GM18858 (cell line): ENCODE data around the gene TAAR5.
"Not testable (repeated sequence)": the region's sequence is repeated elsewhere in the genome, so short reads cannot be mapped to it uniquely, and the experiment has no call there.

Experiments
- ATAC-seq: cut with Tn5 transposase; IDR thresholded peaks from one replicate; pipeline ENCODE4 v1.9.1; 2021; ENCODE audit not compliant: unreplicated experiment

Gene TAAR5, protein sequence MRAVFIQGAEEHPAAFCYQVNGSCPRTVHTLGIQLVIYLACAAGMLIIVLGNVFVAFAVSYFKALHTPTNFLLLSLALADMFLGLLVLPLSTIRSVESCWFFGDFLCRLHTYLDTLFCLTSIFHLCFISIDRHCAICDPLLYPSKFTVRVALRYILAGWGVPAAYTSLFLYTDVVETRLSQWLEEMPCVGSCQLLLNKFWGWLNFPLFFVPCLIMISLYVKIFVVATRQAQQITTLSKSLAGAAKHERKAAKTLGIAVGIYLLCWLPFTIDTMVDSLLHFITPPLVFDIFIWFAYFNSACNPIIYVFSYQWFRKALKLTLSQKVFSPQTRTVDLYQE

GRCh38 chr6:132589454-132589853, at the start of gene TAAR5:
TAAR5 (minus strand) TSS chr6:132589741; CDS start chr6:132589686, 55 bp downstream.
- no peak for ATAC-seq

- not testable (repeated sequence) for ATAC-seq
Observed at GRCh38 chr6:132637135-132637534, 47.6 kb upstream of the TAAR5 start.

GRCh38 chr6:132635906-132636305, 46.4 kb upstream of the TAAR5 start:
- not testable (repeated sequence) for ATAC-seq

DNA sequence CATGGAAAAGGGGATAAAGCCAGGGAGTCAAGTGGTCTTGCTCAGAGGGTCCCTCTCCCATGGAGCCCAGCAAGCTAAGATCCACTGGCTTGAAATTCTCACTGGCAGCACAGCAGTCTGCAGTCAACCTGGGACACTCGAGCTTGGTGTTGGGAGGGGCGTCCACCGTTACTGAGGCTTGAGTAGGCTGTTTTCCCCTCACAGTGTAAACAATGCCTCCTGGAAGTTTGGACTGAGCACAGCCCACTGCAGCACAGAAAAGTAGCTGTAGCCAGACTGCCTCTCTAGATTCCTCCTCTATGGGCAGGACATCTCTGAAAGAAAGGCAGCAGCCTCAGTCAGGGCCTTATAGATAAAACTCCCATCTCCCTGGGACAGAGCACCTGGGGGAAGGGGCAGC, 45.7 kb upstream of the TAAR5 start:
- not testable (repeated sequence) for ATAC-seq

DNA sequence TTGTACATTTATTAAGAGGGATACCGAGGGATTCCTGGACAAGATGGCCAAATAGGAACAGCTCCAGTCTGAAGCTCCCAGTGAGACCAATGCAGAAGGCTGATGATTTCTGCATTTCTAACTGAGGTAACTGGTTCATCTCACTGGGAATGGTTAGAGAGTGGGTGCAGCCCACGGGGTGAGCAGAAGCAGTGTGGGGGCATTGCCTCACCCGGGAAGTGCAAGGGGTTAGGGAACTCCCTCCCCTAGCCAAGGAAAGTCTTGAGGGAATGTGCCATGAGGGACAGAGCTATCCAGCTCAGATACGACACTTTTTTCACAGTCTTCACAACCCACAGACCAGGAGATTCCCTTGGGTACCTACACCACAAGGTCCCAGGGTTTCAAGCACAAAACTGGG, 45.3 kb upstream of the TAAR5 start:
- ATAC-seq: no peak

- ATAC-seq: no peak
Observed at GRCh38 chr6:132633362-132633761, 43.8 kb upstream of the TAAR5 start.

DNA sequence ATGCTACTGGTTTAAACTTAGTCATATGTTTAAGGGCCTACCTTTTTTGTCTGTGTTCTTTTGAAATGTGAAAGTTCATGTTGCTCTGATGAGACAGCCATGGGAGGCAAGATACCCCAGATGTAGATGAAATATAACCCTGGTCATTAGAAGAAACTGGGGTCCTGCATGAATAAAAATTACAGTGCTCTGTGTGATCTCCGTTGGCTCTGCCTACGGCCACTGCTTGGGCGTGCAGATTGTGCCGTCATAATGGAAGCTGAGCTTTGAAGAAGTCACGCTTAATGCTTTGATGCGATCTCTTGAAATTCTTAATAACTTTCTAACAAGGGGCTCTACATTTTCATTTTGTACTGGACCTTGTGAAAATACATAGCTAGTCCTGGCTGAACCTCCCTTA, 34.6 kb upstream of the TAAR5 start, which contains the start of gene TAAR2:
TAAR2 (minus strand) TSS at position 101 of the 400 bp plus-strand sequence; CDS start at position 101, 0 bp downstream.
- ATAC-seq: no peak

DNA sequence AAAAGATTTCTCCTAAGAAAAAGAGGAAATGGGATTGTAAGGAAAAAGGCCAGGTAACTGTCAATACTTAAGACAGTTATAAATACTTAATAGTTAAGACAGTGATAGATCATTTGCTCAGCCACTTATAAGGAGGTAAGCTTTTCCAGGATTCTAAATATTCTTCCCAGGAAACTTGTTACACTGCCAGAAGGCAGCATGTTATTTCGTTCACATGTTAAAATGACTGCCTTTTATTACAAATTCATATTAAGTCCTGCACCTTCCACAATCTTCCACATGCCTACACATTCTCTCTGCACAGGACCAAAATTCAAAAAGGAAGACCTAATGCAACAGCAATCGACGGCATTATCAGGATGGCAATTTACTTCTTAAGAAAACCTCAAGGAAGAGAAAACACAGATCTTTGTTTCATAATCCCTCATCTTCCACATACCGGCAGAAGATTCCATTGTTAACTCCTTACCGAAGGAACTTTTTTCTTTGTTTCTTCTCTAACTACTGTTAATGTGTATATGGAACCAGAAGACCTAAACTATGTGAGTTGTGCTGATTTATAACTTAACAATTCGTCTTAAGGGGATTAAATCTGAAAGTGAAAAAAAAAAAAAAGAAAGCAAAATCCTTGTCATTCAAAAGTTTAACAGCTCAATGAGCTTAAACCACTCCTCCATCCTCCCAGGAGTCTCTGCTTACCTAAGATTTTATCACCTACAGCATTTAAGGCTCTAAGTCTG, 33.7 kb upstream of the TAAR5 start:
- ATAC-seq: no peak

DNA sequence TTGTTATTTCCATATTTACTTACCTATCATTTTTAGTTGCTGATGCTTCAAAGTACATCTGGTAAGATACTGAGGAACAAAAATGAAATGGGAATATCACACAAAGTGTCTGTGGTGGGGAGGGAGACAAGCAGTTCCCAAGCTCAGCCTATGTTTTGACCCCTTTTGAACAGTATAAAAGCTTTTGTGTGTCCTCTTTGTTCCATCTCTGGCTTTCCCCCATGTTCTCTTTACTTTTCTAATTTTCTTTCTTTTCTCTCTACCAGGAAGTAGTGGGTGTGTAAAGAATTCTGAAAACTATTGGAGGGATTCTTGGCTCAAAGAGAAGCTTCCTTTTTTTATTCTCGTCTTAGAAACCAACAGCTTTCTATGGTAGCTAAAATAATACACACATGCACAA, 27.1 kb upstream of the TAAR5 start:
- ATAC-seq: no peak

DNA sequence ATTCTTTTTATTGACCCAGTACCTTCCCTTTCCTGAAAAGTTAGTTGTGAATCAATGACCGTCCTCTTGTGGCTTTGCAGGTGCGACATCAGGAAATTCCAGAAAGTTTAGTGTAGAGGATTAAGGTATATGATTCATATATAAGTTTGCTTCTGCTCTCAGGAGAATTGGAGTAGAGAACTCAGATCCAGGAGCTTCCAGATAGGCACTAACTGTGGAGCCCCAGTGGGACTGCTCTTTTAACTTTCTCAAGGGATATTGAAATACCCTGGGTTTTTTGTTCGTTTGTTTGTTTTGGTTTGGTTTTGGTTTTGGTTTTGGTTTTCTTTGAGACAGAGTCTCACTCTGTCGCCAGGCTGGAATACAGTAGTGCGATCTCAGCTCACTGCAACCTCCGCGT, 25.0 kb upstream of the TAAR5 start:
- ATAC-seq: peak; percentile 65

- no peak for ATAC-seq
Observed at GRCh38 chr6:132612449-132613108, 23.0 kb upstream of the TAAR5 start.

GRCh38 chr6:132611616-132612015, 22.1 kb upstream of the TAAR5 start:
- no peak for ATAC-seq

- ATAC-seq: no peak
Observed at GRCh38 chr6:132607544-132608233, 18.1 kb upstream of the TAAR5 start.

- ATAC-seq: no peak
Observed at GRCh38 chr6:132604635-132605152, 15.2 kb upstream of the TAAR5 start.

- not testable (repeated sequence) for ATAC-seq
Observed at GRCh38 chr6:132600900-132601299, 11.4 kb upstream of the TAAR5 start.

DNA sequence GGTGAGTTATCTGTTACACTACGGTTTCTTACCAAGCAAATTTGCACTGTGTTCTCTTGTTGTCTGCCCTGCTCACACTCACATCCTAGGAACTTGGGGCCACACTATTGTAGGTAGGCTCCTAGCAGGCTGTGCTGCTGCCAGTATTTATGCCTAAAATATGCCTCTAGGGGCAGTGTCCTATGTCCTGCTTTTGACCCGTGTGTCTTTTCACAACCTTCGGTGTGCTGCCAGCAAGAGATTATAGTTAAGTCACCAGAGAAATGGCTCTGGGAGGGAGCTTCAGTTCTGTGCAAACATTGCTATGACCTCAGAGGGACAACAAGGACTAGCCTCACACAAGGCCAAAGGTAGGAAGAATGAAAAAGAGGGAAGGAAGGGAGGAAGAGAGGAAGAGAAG, 8.9 kb upstream of the TAAR5 start:
- ATAC-seq: no peak

GRCh38 chr6:132596201-132596600, 6.7 kb upstream of the TAAR5 start:
- ATAC-seq: no peak

GRCh38 chr6:132592855-132593254, 3.3 kb upstream of the TAAR5 start:
- ATAC-seq: no peak

GRCh38 chr6:132590362-132590761, 821 bp upstream of the TAAR5 start:
- no peak for ATAC-seq

DNA sequence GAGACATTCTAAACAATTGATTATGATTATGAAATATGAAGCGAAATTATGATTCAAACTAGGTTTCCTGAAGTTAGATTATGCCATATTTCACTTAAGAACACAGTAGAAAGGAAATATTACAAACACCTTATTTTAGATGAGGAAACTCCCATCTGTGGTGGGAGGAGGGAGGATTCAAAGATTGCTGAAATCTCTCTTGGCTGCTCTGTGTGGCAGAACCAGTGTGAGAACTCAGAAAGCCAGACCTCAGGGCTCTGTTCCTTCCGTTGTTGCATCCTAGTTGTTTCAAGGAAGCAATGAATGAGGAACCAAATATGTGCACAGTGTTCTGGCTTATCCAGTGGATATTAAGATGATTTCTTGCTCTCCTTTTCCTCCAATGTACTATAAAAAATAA, 2.1 kb downstream of the TAAR5 start:
- no peak for ATAC-seq

DNA sequence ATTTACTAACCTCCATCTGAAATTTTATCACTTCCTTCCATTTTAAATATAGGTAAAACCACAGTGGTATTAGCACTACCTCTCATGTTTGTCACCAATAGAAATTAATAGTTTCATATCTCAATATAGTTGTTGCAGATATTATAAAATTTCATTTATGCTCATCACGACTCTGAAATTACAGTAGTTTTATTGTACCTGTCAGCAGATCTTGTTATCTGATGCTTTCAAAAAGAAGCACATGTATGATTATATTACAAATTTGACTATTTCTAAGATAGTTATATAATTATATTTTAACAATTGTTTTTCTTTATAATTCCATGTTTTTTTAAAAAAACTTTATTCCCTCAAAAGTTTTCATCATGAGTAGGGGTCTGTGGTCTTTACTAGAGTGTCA, 4.8 kb downstream of the TAAR5 start:
- no peak for ATAC-seq
